GM18868 (cell line): ENCODE measurements around the gene RPS16.

Experiments
- ATAC-seq: cut with Tn5 transposase; IDR thresholded peaks from one replicate; pipeline ENCODE4 v1.9.1; 2021; ENCODE audit warnings: mild to moderate bottlenecking, moderate library complexity; ENCODE audit not compliant: unreplicated experiment

The RPS16 gene

DNA sequence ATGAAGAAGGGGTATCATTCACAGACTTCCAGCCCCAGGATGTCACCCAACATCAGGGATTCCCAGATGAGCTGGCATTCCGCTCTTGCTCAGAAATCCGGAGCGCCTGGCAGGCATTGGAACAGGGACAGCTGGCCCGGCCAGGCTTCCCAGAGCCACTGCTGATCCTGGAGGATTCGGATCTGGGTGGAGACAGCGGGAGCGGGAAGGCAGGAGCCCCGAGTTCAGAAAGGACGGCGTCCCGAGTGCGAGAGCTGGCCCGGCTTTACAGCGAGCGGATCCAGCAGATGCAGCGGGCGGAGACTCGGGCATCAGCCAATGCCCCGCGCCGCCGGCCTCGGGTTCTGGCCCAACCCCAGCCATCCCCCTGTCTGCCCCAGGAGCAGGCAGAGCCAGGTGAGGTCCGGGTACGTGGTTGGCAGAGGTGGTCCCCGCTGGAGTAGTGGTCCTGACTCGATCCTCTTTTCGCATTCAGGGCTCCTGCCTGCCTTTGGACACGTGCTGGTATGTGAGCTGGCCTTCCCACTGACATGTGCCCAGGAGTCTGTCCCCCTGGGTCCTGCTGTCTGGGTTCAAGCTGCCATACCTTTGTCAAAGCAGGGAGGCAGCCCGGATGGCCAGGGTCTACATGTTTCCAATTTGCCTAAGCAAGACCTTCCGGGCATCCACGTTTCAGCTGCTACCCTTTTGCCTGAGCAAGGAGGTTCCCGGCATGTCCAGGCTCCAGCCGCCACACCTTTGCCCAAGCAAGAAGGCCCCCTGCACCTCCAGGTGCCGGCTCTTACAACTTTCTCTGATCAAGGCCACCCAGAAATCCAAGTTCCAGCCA lies 12.3 kb downstream of the RPS16 start:
- no peak for ATAC-seq

DNA sequence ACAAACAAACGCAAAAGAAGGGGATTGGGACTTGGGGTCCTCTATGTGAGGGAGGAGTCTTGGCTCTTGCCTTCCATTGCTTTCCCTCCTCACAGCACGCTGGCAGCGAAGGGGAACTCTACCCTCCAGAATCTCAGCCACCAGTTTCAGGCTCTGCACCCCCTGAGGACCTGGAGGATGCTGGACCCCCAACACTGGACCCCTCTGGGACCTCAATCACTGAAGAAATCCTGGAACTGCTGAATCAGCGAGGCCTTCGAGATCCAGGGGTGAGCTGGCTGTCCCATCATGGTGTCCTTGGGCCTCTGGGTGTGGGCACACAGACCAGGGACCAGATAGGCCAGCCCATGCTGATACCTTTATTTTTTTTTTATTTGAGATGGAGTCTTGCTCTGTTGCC lies 13.7 kb downstream of the RPS16 start:
- no peak for ATAC-seq

DNA sequence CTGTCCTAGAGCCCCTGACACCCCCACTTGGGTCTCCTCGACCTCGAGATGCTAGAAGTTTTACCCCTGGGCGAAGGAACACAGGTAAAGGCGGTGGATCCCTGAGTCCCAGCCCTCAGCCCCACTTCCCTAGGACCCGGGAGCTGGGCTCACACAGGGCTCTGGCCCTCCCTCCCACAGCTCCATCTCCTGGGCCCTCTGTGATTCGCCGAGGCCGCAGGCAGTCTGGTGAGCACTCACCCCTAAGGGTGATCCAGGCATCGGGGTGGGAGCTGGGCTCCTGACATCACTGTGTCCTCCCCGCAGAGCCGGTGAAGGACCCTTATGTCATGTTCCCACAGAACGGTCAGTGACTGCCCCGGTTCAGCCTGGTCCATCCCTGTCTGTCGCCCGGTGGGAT lies 15.0 kb downstream of the RPS16 start:
- ATAC-seq, result no peak

DNA sequence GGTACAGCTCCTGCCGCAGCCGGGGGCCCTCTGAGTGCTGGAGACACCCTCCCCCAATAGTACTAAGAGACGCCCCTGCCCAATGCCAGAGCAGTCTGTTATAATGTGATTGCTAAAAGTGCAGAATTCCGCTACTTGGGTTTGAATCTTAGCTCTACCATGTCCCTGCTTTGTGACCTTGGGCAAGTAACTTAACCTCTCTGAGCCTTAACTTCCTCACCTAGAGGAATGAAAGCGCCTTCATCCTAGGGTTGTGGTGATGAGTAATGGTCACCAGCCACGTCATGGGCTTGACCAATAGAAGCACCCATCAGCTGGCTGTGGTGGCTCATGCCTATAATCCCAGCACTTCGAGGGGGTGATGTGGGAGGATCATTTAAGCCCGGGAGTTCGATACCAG lies 16.7 kb downstream of the RPS16 start:
- ATAC-seq, result no peak

DNA sequence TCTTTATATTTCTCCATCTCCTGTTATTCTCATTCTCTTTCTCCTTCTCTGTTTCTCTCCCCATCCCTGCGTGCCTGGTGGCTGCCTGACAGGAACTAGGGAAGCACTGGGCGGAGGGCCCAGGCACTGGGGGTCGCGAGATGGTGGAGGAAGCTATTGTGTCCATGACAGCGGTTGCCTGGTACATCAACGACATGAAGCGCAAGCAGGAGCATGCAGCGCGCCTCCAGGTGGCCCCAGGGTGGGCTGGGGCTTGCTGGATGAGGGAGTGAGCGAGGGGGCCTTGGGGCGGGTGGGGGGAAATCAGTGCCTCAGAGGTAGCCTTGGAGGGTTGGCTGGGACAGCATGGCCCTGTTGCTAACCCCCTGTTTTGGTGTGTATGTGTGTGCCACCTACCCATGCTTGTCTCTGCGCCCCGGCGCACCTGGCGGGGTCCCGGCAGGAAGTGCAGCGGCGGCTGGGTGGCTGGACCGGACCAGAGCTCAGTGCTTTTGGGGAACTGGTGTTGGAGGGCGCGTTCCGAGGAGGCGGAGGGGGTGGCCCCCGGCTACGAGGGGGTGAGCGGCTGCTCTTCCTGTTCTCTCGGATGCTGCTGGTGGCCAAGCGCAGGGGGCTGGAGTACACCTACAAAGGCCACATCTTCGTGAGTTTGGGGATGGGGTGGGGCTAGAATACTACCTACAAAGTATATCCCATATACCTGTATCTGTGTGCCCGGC lies 18.1 kb downstream of the RPS16 start:
- ATAC-seq, result no peak

DNA sequence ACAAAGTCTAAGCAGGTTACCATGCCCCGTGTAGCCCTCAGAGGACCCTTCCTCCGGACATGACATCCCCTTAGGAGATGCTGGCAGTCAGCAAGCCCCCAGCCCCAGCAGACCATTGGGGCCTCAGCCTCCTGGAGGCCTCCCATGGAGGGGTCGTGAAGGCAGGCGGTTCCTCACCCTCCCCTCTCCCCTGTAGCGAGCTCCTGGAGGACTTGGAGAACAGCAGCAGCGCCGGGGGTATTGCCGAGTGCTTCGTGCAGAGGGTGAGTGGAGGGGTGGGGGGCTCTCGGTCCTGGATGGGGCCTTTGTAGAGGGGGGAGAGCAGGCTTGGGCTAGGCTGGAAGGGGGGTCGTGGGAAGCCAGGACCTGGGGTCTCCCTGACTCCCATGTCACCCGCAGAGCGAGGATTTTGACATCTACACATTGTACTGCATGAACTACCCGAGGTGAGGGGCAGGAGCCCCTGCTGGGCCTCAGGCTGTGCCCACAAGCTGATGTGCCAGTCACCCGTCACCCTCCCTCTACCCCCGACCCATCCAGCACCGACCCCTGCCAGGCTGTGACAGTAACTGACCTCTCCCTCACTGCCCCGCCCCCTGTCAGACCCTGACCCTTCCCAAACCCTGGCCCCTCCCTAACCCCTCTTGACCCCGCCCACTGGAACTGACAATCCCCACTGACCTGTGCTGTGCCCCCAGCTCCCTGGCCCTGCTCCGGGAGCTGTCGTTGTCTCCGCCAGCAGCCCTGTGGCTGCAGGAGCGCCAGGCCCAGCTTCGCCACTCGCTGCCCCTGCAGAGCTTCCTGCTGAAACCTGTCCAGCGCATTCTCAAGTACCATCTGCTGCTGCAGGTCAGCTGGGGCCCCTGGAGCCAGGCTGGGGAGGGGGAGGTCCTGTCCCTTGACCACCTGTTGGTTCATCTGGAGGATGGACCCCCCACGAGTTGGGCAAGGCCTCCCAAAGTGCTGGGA lies 19.3 kb downstream of the RPS16 start:
- no peak for ATAC-seq

DNA sequence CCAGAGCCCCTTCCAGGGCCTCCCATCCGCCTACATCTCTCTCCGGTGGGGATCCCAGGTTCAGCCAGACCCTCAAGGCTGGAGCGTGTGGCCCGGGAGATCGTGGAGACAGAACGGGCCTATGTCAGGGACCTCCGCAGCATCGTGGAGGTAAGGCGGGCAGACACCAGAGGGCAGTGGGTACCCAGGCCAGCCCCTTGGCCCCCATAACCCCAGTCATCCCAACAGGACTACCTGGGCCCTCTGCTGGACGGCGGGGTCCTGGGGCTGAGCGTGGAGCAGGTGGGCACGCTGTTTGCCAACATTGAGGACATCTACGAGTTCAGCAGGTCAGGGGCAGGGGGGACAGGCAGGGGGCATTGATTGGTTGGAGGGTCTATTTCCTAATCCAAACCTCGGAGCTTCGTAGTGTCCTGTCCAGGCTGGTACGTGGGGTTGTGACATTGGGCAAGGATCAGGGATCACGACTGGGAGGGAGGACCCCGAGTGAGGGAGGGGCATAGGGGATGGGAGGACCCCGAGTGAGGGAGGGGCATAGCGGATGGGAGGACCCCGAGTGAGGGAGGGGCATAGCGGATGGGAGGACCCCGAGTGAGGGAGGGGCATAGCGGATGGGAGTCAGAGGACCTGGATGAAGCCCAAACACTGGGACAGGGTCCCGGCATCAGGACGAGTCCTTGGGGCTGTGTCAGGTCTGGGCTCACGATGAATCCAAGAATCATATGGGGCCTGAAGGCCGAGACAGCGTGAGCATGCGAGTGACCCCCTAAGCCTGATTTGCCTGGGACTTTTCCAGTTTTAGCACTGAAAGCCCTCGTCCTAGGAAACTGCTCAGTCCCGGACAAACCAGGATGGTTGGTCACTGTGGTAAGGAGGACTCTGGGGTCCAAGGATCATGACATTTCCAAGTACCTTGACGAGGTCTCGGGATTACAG lies 20.4 kb downstream of the RPS16 start:
- ATAC-seq, result no peak

DNA sequence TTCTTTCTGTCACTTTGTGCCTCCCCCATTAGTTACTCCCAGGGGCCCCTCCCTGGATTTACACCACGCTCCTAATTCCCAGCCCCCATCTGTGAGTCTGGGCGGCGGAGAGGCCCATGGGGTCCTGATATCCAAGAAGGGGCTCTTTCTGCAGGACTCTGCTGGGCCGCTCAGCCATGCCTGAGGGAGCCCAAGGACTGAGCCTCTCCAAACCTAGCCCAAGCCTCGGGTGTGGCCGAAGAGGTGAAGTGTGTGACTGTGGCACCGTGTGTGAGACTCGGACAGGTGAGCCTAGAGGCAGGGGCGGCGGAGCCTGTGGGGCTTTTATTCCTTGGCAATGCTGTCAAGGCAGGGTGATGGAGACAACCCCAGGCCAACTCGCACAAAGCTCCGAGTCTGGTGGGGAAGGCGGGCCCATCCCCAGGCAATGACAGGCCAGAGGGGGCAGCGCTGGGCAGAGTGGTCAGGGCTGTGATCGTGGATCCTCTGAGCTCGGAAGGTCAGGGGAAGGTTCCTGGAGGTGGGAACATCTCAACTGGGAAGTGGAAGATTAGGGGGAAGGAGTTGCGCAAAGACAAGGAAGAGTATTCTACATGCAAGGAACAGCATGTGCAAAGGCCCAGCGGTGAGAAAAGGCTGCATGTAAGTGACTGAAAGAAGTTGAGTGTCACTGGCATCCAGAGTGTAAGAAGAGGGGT lies 21.7 kb downstream of the RPS16 start:
- no peak for ATAC-seq

DNA sequence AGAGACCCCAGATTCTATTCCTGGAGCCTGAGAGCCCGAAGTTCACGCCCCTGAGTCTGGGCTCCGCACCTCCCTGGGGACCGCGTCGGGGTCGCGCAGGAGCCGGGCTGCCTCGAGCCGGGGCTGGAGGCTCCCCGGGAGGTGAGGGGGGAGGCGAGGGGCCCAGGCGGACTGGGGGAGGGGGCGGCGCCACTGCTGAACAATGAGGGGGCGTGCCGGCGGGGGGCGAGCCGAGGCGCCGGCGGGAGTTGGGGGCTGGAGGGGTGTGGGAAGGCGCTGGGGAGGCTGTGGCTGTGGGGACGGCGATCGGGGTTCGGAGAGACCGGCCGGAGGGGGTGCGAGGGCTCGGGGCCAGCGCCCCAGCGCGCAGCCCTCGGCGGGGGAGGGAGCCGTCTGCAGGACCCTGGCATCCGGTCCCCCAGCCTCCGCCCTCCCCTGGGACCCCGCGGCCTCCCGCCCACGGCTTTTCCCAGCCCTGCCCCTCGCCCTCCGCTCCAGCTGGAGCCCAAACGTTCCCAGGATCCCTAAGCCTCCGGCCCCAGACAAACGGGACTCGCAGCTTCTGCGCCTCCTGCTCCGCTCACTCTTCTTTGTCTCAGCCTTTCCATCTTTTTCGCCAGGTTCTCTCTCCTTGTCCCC lies 22.4 kb downstream of the RPS16 start:
- no peak for ATAC-seq

DNA sequence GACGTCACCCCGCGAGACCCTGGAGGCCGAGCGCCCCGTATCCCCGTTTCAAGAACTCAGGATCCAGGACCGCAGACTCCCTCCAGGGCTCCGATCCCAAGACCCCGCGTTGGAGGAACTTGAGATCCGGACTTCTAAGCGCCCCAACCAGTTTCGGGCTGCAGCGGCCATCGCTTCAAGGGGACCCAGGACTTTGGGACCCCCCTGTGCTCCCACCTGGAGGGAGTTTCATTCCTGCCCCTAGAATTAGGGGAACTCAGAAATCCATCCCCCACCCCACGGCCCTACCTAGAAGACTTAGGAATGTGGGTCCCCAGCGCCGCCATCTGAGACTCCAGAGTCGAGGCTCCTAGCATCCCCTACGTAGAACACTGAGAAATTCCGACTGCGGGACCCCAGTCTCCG lies 22.9 kb downstream of the RPS16 start:
- no peak for ATAC-seq

DNA sequence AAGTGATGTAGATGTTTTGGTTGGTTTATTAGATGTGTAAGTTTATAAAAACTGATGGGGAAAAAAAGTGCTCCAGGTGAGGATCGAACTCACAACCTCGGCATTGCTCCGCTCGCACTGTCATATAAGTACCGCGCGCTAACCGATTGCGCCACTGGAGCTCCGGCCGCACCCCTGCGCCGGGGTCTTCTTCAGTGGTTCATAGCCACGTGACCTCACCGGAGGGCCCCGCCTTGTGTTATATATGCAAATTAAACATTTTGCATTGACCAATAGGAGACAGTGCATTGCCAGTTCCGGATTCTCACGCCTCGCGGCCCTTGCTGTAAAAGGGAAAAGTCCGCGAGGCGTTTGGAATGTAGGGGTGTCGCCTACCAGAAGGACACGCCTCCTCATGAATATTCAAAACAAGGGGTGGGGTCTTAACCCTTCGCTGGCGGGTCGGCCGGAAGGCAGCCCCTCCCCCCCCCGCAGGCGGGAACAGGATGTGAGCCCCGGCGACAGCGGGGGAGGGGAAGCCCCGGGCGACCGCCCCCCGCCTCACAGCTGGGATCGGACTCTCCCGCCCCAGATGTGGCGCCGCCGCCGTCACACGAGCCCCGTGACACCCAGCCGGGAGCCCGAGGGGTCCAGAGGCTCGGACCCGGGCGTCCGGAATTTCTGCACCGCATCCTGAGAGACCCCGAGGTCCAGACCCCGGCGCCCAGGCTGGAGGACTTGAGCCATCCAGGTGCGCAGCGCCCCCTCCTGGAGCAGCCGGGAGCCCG lies 23.5 kb downstream of the RPS16 start, which contains the start of gene PLEKHG2:
Gene PLEKHG2, plus strand, starts transcription at position 570 of the 767 bp plus-strand sequence. CDS start 1,418 bp downstream, outside the sequence.
- peak; percentile 53 for ATAC-seq

DNA sequence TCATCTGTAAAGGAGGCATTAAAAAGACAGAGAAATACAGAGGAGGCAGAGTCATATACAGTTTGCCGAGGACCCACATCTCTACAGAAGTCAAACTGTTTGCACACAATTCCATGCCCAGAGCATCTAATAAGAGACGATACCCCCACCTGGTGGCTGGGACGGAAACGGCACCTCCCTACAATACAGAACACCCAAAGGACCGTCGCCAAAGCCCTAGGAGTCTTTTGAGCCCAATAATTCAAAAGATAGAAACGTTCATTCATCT lies 24.0 kb downstream of the RPS16 start:
- ATAC-seq, result peak; percentile 22

DNA sequence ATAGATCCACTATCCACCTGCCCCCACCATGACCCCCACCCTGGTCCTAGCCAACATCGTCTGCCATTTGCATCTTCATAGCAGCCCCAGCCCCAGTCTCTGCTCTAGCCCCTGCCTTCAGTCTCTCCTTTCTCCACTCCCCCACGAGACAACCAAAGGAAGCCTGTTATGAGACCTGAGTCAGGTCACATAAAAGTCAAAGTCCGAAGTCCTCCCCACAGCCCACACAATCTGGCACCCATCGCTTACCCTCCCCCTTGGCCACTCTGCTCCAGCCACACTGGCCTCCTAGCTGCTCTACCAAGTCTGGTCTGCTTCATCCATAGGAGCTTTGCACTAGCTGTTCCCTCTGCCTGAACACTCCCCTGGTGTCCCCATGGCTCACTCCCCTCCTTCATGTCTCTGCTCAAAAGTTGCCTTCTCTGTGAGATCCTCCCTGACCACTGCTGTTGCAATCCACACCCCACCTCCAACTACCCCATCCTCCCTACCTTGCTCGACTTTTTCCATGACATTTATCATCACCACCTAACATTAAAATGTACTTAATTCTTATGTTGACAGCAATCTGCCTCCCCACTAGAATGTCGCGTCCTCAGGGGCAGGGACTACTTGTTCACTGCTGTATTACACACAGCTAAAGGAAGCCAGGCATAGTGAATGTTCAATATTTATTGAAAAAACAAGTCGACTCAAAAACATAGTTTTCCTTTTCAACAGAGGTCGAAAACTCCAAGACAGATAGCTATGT lies 24.5 kb downstream of the RPS16 start:
- no peak for ATAC-seq

DNA sequence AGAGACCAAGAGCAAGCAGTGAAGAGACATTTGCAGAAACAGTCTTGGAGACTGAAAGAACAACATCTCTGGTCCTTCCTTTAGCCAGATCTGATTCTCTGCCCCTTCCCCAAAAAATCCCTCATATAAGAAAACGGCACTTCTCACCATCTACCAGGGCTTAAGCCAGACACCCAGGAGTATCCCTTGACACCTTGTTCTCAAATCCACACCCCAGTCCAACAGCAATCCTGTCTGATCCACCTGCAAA lies 25.0 kb downstream of the RPS16 start:
- no peak for ATAC-seq

DNA sequence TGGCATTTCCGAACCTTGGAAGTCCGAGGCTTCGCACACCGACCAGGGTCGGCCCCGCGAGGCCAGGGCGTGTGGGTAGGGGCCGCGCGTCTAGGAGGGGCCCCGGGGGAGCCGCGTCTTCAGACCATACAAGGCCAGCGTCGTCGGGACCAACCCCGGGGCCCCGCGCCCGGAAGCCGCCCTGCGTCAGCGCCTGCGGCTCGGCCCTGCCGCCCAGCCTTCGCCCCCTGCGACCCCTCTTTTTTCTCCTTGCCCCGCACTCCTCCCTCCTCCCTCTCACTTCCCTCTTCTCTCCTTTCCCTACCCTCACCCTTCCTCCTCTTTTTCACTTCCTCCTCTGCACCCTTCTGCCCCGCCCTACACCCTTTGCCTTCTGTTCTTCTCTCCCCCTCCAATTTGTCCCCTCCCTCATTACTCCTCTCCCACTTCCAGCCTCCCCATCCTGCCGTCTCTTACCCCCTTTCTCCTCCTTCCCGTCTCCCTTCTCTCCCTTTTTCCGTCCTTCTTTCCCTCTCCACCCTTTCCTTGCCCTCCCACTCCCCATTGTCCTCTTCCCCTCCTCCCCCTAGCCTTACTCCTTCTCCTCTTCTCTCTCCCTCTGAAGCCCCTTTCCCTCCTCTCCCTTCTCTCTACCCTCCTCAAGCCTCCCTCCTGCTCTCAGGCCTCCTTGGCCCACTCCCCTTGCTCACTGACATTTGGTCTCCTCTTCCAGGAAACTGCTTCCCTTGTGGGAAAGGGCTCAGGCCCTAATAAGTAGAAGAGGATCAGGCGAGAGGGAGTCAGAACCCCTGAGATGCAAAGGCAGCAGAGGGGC lies 25.5 kb downstream of the RPS16 start:
- peak; percentile 15 for ATAC-seq

DNA sequence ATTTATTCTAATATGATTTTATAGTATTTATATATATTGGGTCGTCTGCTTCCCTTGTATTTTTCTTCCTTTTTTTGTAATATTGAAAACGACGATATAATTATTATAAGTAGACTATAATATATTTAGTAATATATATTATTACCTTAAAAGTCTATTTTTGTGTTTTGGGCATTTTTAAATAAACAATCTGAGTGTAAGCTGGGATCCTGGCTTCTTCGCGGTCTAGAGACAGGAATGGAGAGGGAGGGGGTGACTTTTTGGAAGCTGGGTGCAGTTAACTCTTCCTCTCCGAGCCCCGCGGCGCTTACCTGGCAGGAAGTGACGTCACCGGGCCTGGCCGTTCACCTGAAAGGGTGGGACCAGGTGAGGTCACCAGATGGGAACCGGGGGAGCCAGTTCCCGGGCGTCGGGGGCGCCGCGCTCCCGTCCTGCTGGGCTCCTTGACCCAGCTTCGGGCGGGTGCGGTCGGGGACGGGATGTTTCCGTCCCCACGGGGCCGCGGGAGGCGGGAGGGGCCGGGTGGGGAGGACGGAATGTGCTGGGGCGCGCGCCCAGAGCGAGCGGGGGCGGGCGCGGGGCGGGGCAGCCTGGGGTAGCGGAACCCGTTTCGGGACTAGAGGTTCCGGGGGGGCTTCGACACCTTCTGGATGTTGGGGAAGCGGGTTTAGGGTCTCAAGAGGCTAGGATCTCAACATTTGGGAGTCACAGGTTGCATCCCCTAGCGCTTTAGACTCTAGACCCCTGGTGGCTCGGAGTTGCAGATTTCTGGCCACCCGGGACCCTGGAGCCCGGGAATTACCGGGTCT lies 26.3 kb downstream of the RPS16 start:
- no peak for ATAC-seq
